ENCODE measurements around the gene BAIAP2L2.

BAIAP2L2 gene

GRCh38 chr22:38071421-38072321 is 38.8 kb downstream of the BAIAP2L2 start:
- TF ChIP-seq USF1 (IDR thresholded peaks at IDR 0.05), result no peak
- TF ChIP-seq TAF1 (IDR thresholded peaks at IDR 0.05; ENCODE audit: low read depth), result no peak

GRCh38 chr22:38070250-38070921 is 40.1 kb downstream of the BAIAP2L2 start:
- no peak for TF ChIP-seq YY1 (IDR thresholded peaks at IDR 0.05; ENCODE audit: low read depth)
- TF ChIP-seq EGR1 (IDR thresholded peaks at IDR 0.05), result no peak
- no peak for TF ChIP-seq TEAD4 (IDR thresholded peaks at IDR 0.05)
- no peak for TF ChIP-seq MAX (IDR thresholded peaks at IDR 0.05)
- no peak for TF ChIP-seq NFIC (IDR thresholded peaks at IDR 0.05)
- no peak for TF ChIP-seq TCF12 (IDR thresholded peaks at IDR 0.05; ENCODE audit: low read depth)
- TF ChIP-seq CREB1 (IDR thresholded peaks at IDR 0.05; ENCODE audit: low read depth), result no peak
- no peak for TF ChIP-seq TAF1 (IDR thresholded peaks at IDR 0.05; ENCODE audit: low read depth)
- no peak for TF ChIP-seq FOXM1 (IDR thresholded peaks at IDR 0.05; ENCODE audit: borderline replicate concordance, low read depth)
- no peak for TF ChIP-seq ZBTB7A (IDR thresholded peaks at IDR 0.05; ENCODE audit: low read depth)
- TF ChIP-seq RAD21 (IDR thresholded peaks at IDR 0.05; ENCODE audit: low read depth), result no peak
- no peak for TF ChIP-seq EP300 (IDR thresholded peaks at IDR 0.05; ENCODE audit: borderline replicate concordance)
- no peak for TF ChIP-seq CEBPB (IDR thresholded peaks at IDR 0.05)
- TF ChIP-seq USF1 (IDR thresholded peaks at IDR 0.05), result no peak
- no peak for TF ChIP-seq REST (IDR thresholded peaks at IDR 0.05; ENCODE audit: low read depth)

- peak; percentile 16; the same call in 1 of the 2 replicates for TF ChIP-seq RAD21 (IDR thresholded peaks at IDR 0.05; ENCODE audit: low read depth)
- no peak for TF ChIP-seq NFIC (IDR thresholded peaks at IDR 0.05)
Observed at GRCh38 chr22:38069372-38070249, 40.9 kb downstream of the BAIAP2L2 start.

DNA sequence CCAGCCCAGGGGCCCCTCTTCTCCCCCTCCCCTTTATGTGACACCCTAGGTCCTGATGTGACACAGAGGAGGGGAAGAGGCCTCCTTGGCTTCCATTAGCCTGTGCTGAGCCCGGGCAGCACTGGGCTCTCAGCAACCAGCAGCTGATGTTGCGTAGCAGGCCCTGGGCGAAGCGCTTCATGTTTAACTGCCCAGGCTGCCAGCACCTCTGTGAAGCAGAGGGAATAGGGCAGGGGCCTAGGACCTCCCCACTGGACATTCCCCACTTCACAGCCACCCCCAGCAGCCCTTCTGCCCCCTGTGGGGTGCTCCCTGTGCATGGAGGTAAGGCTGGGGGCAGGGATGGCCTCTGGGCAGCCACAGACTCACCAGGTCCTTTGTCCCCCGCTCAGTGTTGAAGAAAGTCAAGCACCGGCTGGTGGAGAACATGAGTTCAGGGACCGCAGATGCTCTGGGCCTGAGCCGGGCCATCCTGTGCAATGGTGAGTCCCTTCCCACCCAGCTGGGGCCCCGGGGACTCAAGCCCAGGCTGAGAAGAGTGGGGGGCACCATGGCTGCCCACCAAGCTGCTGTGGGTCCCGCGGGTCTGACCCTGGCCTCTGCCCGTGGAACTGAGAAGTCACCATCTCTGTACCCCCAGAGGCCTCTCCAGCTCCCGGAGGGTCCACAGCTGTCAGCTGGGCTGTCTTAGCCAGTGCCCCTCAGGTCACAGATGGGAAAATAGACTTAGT is 41.7 kb downstream of the BAIAP2L2 start:
- TF ChIP-seq TAF1 (IDR thresholded peaks at IDR 0.05; ENCODE audit: low read depth), result no peak
- no peak for TF ChIP-seq RAD21 (IDR thresholded peaks at IDR 0.05; ENCODE audit: low read depth)
- no peak for TF ChIP-seq FOXM1 (IDR thresholded peaks at IDR 0.05; ENCODE audit: borderline replicate concordance, low read depth)
- TF ChIP-seq EGR1 (IDR thresholded peaks at IDR 0.05), result no peak
- no peak for TF ChIP-seq CREB1 (IDR thresholded peaks at IDR 0.05; ENCODE audit: low read depth)
- TF ChIP-seq MAX (IDR thresholded peaks at IDR 0.05), result no peak
- TF ChIP-seq NFIC (IDR thresholded peaks at IDR 0.05), result no peak
- TF ChIP-seq YY1 (IDR thresholded peaks at IDR 0.05; ENCODE audit: low read depth), result no peak
- TF ChIP-seq ZBTB7A (IDR thresholded peaks at IDR 0.05; ENCODE audit: low read depth), result no peak
- no peak for TF ChIP-seq REST (IDR thresholded peaks at IDR 0.05; ENCODE audit: low read depth)
- no peak for TF ChIP-seq TCF12 (IDR thresholded peaks at IDR 0.05; ENCODE audit: low read depth)
- no peak for TF ChIP-seq TEAD4 (IDR thresholded peaks at IDR 0.05)
- TF ChIP-seq EP300 (IDR thresholded peaks at IDR 0.05; ENCODE audit: borderline replicate concordance), result no peak
- no peak for TF ChIP-seq USF1 (IDR thresholded peaks at IDR 0.05)
- TF ChIP-seq CEBPB (IDR thresholded peaks at IDR 0.05), result no peak

Data from Ishikawa (cell line).